Uterus (tissue), 2 donors: ENCODE results near the gene ZPBP.
A peak's percentile ranks its signal among the peaks of the same experiment; 100 is the strongest.

Source experiments
- POLR2A ChIP-seq, 2 donors: fragments of 450-650 bp; IDR thresholded peaks; one replicate each; pipeline ENCODE4 v1.6.1; 2016; ENCODE audit warnings: antibody characterized with exemption in 2 of 2, mild to moderate bottlenecking in 1 of 2, moderate library complexity in 1 of 2
- TF ChIP-seq, protein P1 (sequence below), 4 experiments: fragments of 200-600 bp in 2 of 4; fragments of 450-650 bp in 2 of 4; sonication (generic) in 2 of 4; IDR thresholded peaks; one replicate each; pipeline ENCODE4 v1.5.1; 2016 to 2019; ENCODE audit warnings: antibody characterized with exemption in 4 of 4, mild to moderate bottlenecking in 2 of 4, moderate library complexity in 1 of 4

DNA sequence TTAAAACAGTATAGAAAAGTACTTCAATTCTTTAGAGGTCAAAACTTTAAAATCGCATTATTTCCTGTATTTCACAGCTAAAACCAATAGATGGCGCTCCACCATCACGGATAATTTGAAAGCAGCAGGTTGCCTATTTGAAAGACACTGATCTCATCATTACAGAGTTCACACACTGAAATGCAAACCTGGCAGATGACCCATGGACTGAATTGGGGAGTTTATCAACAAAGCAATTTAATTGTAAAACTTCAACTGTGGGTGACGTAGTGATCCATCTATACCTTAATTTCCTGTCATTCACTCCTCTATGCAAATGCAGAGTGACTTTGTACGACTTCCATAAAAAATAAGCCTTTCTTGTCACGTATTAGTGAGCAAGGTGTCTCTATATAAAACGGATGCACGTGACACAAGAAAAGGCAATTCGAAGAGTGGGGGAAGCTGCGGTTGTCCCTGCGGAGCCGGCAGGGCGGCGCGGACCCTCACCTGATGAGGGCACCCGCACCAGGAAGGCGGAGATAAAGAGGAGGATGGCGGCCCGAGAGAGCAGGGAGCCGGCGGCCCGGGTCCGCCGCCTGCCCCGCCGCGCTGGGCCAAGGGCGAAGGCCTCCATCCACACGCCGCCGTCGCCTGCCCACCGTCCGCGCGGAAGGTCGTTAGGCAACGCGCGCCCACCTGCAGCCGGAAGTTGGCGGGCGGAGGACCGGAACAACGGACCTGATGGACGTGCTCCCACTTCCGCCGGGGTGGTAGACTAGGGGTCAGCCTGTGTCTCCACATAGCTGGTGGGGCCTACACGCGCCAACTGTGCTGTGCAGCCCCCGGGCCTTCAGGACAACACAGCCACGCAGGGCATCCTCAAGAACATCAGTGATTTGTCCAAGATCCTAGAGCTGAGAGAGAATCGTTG lies at the start of gene ZPBP:
- TF ChIP-seq, protein P1, sequence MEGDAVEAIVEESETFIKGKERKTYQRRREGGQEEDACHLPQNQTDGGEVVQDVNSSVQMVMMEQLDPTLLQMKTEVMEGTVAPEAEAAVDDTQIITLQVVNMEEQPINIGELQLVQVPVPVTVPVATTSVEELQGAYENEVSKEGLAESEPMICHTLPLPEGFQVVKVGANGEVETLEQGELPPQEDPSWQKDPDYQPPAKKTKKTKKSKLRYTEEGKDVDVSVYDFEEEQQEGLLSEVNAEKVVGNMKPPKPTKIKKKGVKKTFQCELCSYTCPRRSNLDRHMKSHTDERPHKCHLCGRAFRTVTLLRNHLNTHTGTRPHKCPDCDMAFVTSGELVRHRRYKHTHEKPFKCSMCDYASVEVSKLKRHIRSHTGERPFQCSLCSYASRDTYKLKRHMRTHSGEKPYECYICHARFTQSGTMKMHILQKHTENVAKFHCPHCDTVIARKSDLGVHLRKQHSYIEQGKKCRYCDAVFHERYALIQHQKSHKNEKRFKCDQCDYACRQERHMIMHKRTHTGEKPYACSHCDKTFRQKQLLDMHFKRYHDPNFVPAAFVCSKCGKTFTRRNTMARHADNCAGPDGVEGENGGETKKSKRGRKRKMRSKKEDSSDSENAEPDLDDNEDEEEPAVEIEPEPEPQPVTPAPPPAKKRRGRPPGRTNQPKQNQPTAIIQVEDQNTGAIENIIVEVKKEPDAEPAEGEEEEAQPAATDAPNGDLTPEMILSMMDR (IDR thresholded peaks at IDR 0.05): peak; percentile 61 to 71 (median 67)
- no peak for TF ChIP-seq POLR2A (IDR thresholded peaks at IDR 0.05)
